HL-60 (cell line): ENCODE measurements around the gene CCDC77.

Source experiments
- DNase-seq, 2 experiments: peaks; one replicate each; pipeline ENCODE4 v3.0.0-alpha.2; 2010 to 2020; ENCODE audit warnings: low read depth in 1 of 2, low spot score in 1 of 2
- H3K27ac ChIP-seq: fragments of 250-450 bp; sonication (Bioruptor Pico); replicated peaks from 2 replicates; pipeline ENCODE4 v1.5.1; 2020; ENCODE audit warnings: mild to moderate bottlenecking, moderate library complexity
- H3K27me3 ChIP-seq: fragments of 250-450 bp; sonication (Bioruptor Pico); 2 replicates; pipeline ENCODE4 v1.5.1; 2021; ENCODE audit warnings: mild to moderate bottlenecking, moderate library complexity; ENCODE audit not compliant: insufficient read depth, poor library complexity, severe bottlenecking
- H3K4me3 ChIP-seq: replicated peaks from 2 replicates; pipeline ENCODE4 v1.5.1; 2011; ENCODE audit warnings: mild to moderate bottlenecking, control low read depth, low read length; ENCODE audit not compliant: insufficient read depth
- GABPA ChIP-seq: IDR thresholded peaks from 2 replicates; pipeline ENCODE4 v1.6.1; 2012; ENCODE audit warnings: low read depth
- POLR2AphosphoS5 ChIP-seq: IDR thresholded peaks from 2 replicates; pipeline ENCODE4 v1.6.1; 2012; ENCODE audit warnings: low read depth
- SPI1 ChIP-seq: IDR thresholded peaks from 2 replicates; pipeline ENCODE4 v1.6.1; 2012; ENCODE audit warnings: low read depth, mild to moderate bottlenecking, borderline replicate concordance
- TF ChIP-seq, protein P1 (sequence below): IDR thresholded peaks from one replicate; pipeline ENCODE4 v1.5.1; 2011; ENCODE audit warnings: low read length, control low read depth, inconsistent platforms; ENCODE audit not compliant: insufficient read depth
- TF ChIP-seq, protein P2 (sequence below): IDR thresholded peaks from 2 replicates; pipeline ENCODE4 v1.6.1; 2012; ENCODE audit warnings: low read depth; ENCODE audit not compliant: insufficient replicate concordance

The CCDC77 gene

DNA sequence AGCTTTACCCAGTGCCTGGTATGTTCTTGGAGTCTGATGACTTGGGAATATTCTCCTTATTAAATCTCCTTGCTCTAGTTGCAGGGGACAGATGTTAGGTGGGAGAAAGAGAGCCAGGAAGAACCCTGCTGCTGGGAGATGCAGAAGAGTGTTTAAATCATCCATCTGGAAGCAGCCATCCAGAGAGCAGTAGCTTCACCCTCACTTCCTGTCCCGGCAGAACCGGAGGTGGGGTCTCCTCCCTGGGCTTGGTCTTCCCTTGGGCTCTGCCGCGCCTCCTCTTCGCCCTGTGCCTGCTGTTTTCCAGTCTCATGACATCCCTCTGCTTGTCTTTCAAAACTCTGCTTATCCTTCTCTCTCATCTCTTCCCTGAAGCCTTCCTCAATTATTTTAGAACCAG is 73.8 kb downstream of the CCDC77 start:
- no peak overlapping the region for H3K27ac ChIP-seq
- no peak overlapping the region for H3K4me3 ChIP-seq
- TF ChIP-seq, protein P1, sequence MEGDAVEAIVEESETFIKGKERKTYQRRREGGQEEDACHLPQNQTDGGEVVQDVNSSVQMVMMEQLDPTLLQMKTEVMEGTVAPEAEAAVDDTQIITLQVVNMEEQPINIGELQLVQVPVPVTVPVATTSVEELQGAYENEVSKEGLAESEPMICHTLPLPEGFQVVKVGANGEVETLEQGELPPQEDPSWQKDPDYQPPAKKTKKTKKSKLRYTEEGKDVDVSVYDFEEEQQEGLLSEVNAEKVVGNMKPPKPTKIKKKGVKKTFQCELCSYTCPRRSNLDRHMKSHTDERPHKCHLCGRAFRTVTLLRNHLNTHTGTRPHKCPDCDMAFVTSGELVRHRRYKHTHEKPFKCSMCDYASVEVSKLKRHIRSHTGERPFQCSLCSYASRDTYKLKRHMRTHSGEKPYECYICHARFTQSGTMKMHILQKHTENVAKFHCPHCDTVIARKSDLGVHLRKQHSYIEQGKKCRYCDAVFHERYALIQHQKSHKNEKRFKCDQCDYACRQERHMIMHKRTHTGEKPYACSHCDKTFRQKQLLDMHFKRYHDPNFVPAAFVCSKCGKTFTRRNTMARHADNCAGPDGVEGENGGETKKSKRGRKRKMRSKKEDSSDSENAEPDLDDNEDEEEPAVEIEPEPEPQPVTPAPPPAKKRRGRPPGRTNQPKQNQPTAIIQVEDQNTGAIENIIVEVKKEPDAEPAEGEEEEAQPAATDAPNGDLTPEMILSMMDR, result no peak
- no peak for TF ChIP-seq GABPA
- no peak for TF ChIP-seq SPI1
- TF ChIP-seq POLR2AphosphoS5, result no peak
- TF ChIP-seq, protein P2, sequence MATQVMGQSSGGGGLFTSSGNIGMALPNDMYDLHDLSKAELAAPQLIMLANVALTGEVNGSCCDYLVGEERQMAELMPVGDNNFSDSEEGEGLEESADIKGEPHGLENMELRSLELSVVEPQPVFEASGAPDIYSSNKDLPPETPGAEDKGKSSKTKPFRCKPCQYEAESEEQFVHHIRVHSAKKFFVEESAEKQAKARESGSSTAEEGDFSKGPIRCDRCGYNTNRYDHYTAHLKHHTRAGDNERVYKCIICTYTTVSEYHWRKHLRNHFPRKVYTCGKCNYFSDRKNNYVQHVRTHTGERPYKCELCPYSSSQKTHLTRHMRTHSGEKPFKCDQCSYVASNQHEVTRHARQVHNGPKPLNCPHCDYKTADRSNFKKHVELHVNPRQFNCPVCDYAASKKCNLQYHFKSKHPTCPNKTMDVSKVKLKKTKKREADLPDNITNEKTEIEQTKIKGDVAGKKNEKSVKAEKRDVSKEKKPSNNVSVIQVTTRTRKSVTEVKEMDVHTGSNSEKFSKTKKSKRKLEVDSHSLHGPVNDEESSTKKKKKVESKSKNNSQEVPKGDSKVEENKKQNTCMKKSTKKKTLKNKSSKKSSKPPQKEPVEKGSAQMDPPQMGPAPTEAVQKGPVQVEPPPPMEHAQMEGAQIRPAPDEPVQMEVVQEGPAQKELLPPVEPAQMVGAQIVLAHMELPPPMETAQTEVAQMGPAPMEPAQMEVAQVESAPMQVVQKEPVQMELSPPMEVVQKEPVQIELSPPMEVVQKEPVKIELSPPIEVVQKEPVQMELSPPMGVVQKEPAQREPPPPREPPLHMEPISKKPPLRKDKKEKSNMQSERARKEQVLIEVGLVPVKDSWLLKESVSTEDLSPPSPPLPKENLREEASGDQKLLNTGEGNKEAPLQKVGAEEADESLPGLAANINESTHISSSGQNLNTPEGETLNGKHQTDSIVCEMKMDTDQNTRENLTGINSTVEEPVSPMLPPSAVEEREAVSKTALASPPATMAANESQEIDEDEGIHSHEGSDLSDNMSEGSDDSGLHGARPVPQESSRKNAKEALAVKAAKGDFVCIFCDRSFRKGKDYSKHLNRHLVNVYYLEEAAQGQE, result no peak
- peaks cover 3% of the 10 kb centered on the region for H3K27me3 ChIP-seq
- DNase-seq, result no peak

DNA sequence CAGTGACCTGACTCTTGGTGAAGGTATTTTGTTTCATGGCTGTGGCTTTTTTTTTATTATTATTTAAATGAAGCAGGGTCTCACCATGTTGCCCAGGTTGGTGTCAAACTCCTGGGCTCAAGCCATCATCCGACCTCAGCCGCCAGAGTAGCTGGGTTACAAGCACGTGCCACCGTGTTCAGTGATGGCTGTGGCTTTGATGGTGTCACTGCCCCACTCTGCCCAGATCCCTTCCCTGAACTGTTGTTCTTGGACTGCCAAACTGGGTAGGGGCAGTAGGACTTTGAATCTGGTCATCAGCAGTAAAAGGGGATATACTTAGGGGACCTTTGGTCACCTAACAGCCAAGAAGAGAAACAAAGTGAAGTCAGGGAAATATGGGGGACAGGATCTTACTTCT is 77.7 kb downstream of the CCDC77 start:
- no peak overlapping the region for H3K27ac ChIP-seq
- no peak overlapping the region for H3K4me3 ChIP-seq
- DNase-seq, result no peak
- TF ChIP-seq SPI1 (no peak), POLR2AphosphoS5 (no peak), GABPA (no peak)
- TF ChIP-seq, protein P2, result no peak
- TF ChIP-seq, protein P1, result no peak
- H3K27me3 ChIP-seq, result peaks cover 7% of the 10 kb centered on the region

DNA sequence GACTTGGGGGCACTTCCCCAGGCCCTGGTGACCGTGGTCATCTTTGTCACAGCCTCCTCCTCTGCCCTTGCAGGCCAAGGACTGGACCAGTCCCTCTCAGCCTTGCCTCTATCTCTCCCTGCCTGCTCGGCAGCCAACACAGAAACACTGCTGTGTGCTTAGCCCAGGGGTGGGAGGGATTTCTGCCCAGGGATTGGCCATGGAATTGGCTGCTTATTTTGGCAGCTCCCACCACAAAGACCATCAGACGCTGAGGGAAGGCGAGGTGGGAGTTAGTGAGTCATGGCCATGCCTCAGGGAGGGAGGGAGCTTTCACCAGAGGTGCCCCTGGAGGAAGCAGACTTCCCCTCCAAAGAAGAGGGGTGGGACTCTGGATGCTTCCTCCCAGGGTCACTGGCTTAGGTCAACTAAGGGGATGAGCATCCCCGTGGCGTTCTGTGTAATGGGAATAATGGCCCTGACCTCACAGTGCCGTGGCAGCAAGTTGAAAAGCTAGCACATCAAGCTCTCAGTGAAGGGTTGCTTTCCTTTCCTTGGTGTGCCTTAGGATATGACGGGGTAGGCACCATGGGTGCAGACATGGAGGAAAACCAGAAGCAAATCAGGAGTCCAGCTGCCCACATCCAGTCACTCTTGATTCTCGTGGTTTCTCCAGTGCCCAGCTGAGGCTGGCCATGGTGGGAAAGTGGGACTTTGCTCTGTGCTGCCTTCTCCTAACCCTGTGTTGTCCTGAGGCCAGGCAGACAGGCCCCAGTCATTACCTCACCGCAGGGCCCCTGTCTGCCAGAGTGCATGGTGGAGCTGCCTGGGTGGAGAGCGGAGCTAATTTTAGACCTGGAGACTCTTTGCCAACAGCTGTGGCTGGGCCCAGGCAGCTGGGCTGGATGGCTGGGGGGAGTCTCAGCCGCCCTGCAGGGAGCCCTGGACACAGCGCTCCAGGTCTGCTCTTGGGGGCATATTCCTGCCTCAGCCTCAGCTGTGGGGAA is 79.7 kb downstream of the CCDC77 start:
- DNase-seq, result no peak
- H3K27ac ChIP-seq, result no peak overlapping the region
- H3K27me3 ChIP-seq, result peaks cover 10% of the 10 kb centered on the region
- no peak overlapping the region for H3K4me3 ChIP-seq
- TF ChIP-seq, protein P1, result no peak
- no peak for TF ChIP-seq POLR2AphosphoS5
- TF ChIP-seq, protein P2, result no peak
- TF ChIP-seq GABPA, result no peak
- no peak for TF ChIP-seq SPI1
